WERI-Rb-1 (cell line): ENCODE results near the gene IDI2.

Experiments used
- DNase-seq: peaks from one replicate; pipeline ENCODE4 v3.0.0-alpha.2; 2020
- H3K27ac ChIP-seq: fragments of 250-450 bp; sonication (Bioruptor Pico); 2 replicates; pipeline ENCODE4 v1.5.1; 2020; ENCODE audit warnings: mild to moderate bottlenecking, moderate library complexity
- H3K27me3 ChIP-seq: fragments of 250-450 bp; sonication (Bioruptor Pico); 2 replicates; pipeline ENCODE4 v1.5.1; 2021; ENCODE audit warnings: mild to moderate bottlenecking, low read depth, moderate library complexity; ENCODE audit not compliant: insufficient read depth, severe bottlenecking
- H3K36me3 ChIP-seq: fragments of 250-450 bp; sonication (Bioruptor Pico); 2 replicates; pipeline ENCODE4 v1.5.1; 2020; ENCODE audit warnings: mild to moderate bottlenecking, moderate library complexity
- H3K4me3 ChIP-seq: 2 replicates; pipeline ENCODE4 v1.5.1; 2011; ENCODE audit warnings: low read depth, mild to moderate bottlenecking, control low read depth, low read length
- H3K9me3 ChIP-seq: fragments of 250-450 bp; sonication (Bioruptor Pico); 2 replicates; pipeline ENCODE4 v1.5.1; 2021; ENCODE audit warnings: mild to moderate bottlenecking, moderate library complexity; ENCODE audit not compliant: severe bottlenecking
- TF ChIP-seq, protein P1 (sequence below): IDR thresholded peaks from 2 replicates; pipeline ENCODE4 v1.5.1; 2011; ENCODE audit warnings: low read depth, mild to moderate bottlenecking, control low read depth, inconsistent platforms, low read length

Gene IDI2

DNA sequence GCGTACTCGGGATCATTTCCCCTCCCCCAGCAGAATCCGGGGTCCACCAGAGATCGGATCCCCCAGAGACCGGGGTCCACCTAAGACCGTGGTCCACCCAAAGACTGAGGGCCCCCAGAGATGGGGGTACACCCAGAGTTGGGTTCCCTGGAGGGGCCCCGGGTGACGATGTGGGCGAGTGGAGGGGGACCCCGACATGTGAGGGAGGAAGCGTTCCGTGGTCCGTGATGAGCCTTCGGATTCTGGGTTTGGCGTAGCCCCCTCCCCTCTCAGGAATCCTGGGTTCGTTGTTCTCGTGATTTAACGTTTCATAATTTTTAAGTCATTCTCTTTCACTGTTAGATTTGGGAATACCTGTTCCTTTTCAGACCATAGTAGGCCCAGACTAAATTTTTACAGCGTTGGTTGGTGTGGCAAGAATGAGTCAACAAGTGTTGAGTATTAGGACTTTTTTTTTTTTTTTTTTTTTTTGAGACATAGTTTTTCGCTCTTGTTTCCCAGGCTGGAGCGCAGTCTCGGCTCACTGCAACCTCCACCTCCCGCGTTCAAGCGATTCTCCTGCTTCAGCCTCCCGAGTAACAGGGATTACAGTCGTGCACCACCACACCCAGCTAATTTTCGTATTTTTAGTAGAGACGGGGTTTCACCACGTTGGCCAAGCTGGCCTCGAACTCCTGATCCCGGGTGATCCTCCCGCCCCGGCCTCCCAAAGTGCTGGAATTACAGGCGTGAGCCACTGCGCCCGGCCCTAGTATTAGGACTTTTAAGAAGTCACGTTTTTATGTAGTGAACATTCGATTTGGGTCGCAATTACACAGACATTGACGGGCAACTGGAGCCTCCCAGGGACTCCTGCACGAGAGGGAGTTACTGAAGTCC lies 36.8 kb downstream of the IDI2 start:
- Histone ChIP-seq H3K9me3 (no peaks in the 10 kb centered on the region), H3K4me3 (peak overlapping the region; percentile 99), H3K36me3 (no peaks in the 10 kb centered on the region), H3K27ac (peak overlapping the region; percentile 83), H3K27me3 (no peaks in the 10 kb centered on the region)
- TF ChIP-seq, protein P1, sequence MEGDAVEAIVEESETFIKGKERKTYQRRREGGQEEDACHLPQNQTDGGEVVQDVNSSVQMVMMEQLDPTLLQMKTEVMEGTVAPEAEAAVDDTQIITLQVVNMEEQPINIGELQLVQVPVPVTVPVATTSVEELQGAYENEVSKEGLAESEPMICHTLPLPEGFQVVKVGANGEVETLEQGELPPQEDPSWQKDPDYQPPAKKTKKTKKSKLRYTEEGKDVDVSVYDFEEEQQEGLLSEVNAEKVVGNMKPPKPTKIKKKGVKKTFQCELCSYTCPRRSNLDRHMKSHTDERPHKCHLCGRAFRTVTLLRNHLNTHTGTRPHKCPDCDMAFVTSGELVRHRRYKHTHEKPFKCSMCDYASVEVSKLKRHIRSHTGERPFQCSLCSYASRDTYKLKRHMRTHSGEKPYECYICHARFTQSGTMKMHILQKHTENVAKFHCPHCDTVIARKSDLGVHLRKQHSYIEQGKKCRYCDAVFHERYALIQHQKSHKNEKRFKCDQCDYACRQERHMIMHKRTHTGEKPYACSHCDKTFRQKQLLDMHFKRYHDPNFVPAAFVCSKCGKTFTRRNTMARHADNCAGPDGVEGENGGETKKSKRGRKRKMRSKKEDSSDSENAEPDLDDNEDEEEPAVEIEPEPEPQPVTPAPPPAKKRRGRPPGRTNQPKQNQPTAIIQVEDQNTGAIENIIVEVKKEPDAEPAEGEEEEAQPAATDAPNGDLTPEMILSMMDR = no peak
- no peak for DNase-seq

DNA sequence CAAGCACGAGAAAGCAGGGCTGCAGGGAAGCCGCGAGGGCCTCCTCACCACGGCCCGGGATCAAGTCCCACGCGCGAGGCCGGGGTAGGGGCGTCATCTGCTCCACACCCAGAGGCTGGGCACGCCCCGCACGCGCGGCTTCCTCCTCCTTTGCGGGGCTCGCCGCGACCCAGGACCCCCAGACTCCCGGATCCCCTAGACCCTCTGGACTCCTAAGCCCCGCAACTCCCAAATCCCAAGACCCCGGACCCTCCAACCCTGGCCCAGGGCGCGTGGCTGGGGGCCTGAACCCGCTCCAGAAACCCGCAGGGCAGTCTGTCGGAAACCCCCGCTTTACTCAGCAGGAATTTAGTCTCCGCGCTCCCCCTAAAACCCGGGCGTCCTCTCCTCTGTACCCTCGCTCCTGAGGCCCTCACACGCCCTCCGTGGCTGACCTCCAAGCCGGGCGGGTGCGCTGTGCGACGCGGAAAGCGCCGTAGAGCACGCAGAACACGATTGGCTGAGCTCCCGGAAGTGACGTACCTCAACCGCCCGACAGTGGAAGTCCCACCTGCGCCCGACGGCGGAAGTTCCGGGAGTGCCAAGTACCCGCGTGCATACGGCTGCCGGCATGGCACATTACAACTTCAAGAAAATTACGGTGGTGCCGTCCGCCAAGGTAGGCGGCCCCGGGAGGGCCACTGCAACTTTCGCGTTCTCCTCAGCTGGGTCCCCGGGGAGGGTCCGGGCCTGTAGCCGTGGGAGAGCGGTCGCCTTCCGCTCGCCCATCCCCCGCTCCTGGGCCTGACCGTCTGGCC lies 37.6 kb downstream of the IDI2 start, which contains the start of gene GTPBP4:
Gene GTPBP4 (plus strand): TSS at position 565 of the 797 bp plus-strand sequence. CDS start 46 bp downstream, at position 611.
- TF ChIP-seq, protein P1 = peak; percentile 20; the same call in 1 of the 2 replicates
- H3K27ac ChIP-seq = peak within 1 kb of the TSS; percentile 83
- no peaks in the 10 kb centered on the region for H3K27me3 ChIP-seq
- H3K4me3 ChIP-seq = peak within 1 kb of the TSS; percentile 99
- peak; percentile 90 for DNase-seq
- H3K9me3 ChIP-seq = no peaks in the 10 kb centered on the region
- no peaks in the 10 kb centered on the region for H3K36me3 ChIP-seq

DNA sequence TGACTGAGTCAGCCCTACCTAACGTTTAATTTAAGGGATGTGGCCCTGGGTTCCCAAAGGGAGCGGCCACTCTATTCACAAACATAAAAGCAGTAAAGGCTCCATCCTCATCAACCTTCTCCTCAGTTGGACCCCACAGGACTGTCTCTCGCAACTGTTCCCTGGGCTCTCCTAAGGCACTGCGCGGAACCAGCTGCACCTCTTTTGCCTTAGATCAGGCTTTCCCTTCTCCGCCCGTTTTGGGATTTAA lies 38.1 kb downstream of the IDI2 start:
- H3K27ac ChIP-seq = peak overlapping the region; percentile 83; the same call in 1 of the 2 replicates
- no peaks in the 10 kb centered on the region for H3K36me3 ChIP-seq
- no peaks in the 10 kb centered on the region for H3K27me3 ChIP-seq
- TF ChIP-seq, protein P1 = no peak
- no peak for DNase-seq
- peak overlapping the region; percentile 99 for H3K4me3 ChIP-seq
- no peaks in the 10 kb centered on the region for H3K9me3 ChIP-seq

DNA sequence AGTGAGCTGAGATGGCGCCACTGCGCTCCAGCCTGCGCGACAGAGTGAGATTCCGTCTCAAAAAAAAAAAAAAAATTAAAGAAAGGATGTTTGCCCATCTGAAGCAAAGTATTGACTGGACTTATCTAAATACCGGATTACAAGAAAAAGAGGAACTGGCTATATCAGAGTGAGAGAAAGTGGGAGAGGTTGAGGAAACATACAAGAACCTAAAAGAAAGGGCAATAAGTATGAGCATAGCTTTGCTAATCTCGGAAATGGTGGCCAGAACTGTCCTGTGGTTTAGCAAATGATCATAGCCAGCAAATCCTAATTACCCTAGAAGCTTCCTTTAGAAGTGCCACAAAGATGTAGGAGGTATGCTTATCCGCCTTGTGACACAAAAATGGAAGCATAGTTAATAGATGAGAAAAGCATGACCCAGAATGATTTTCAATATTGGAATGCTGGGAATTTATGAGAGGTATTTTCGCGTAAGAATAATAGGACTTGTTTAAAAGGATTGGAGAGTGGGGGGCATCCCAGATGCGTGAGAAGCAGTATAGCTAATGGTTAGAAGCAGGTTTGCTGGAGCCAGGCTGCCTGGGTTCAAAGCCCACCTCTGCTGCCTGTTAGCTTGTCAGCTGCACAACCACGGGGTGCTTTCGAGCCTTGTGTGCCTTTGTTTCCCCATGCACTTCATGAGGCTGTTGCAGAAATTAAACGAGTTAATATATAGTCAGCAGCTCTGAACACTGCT lies 38.6 kb downstream of the IDI2 start:
- peak overlapping the region; percentile 99 for H3K4me3 ChIP-seq
- TF ChIP-seq, protein P1 = no peak
- H3K36me3 ChIP-seq = no peaks in the 10 kb centered on the region
- DNase-seq = no peak
- no peaks in the 10 kb centered on the region for H3K9me3 ChIP-seq
- H3K27me3 ChIP-seq = no peaks in the 10 kb centered on the region
- no peak overlapping the region for H3K27ac ChIP-seq

DNA sequence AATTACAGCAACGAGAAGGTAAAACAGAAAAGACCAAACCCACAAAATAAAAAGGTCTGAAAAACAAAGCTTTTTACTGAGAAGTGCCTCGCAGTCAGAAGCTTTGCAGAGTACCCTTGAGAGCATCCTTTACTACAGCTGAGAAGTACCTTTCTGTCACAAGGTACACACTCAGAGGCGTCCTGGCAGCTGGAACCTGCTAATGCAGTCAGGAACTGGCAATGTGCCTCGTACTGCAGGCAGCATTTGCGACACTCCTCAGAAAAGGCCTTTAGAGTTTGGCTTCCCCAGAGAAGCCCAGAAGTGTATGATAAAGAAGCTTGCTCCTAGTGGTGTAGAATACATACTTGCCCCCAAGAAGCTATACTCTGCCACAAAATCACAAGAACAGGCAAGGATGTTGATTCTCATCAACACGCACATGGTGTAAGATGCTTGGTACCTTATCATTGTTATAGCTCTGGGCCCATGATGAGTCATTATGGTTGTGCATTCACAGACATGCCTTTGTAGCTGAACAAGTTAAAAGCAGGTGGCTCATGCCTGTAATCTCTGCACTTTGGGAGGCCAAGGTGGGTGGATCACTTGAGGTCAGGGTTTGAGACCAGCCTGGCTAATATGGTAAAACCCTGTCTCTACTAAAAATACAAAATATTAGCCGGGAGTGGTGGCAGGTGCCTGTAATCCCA lies 39.4 kb downstream of the IDI2 start:
- DNase-seq = no peak

More for the DNA sequence above, 39.4 kb downstream of the IDI2 start:
- no peak overlapping the region for H3K4me3 ChIP-seq
- no peaks in the 10 kb centered on the region for H3K36me3 ChIP-seq
- no peaks in the 10 kb centered on the region for H3K9me3 ChIP-seq
- H3K27me3 ChIP-seq = no peaks in the 10 kb centered on the region
- no peak overlapping the region for H3K27ac ChIP-seq
- TF ChIP-seq, protein P1 = no peak
